H1 (cell line): Measurements from ENCODE around the gene CLCA4. TPM values are rescaled to one million over a fixed set of nuclear protein-coding genes. Genes with fewer than 3 reads are reported as not detected.

Source experiments
- CTCF ChIA-PET: fragments of 300-600 bp; sonication (Branson Sonifier 250); formaldehyde crosslinking; loops from one replicate; lab custom pipeline; 2021; ENCODE audit not compliant: partially characterized antibody; lab: Charles Lee
- POLR2A ChIA-PET: fragments of 300-600 bp; sonication (Branson Sonifier 250); formaldehyde crosslinking; loops from one replicate; lab custom pipeline; 2021; ENCODE audit warnings: inconsistent platforms; ENCODE audit not compliant: partially characterized antibody; lab: Charles Lee
- DNase-seq, 2 experiments: peaks; one replicate each; pipeline versions ENCODE4 v3.0.0 to v3.0.0-alpha.2; 2010 to 2022; ENCODE audit warnings: low spot score in 2 of 2, low read depth in 1 of 2, mixed read lengths in 1 of 2
- FAIRE-seq: peaks from 2 replicates; lab custom pipeline; 2011; peaks lifted over from hg19 to GRCh38; lab: Jason Lieb, UNC
- H2AFZ ChIP-seq: 2 replicates; pipeline ENCODE4 v1.8.1; 2012; ENCODE audit warnings: low read length, inconsistent platforms
- H2AK5ac ChIP-seq: 2 replicates; pipeline ENCODE4 v1.6.1; 2013; ENCODE audit warnings: low read depth, low read length
- H2BK120ac ChIP-seq: replicated peaks from 2 replicates; pipeline ENCODE3; 2013; ENCODE audit warnings: low read depth, low read length, inconsistent platforms
- H2BK12ac ChIP-seq: 2 replicates; pipeline ENCODE4 v1.6.1; 2013; ENCODE audit warnings: low read depth, low read length
- H2BK15ac ChIP-seq: 2 replicates; pipeline ENCODE4 v1.6.1; 2013; ENCODE audit warnings: low read length
- H2BK20ac ChIP-seq: 2 replicates; pipeline ENCODE4 v1.6.1; 2013; ENCODE audit warnings: low read length
- H2BK5ac ChIP-seq: 2 replicates; pipeline ENCODE4 v1.6.1; 2013; ENCODE audit warnings: low read depth, low read length
- H3K14ac ChIP-seq: 2 replicates; pipeline ENCODE4 v1.6.1; 2013; ENCODE audit warnings: inconsistent platforms; ENCODE audit not compliant: insufficient read length
- H3K18ac ChIP-seq: 2 replicates; pipeline ENCODE4 v1.6.1; 2013; ENCODE audit warnings: low read length; ENCODE audit errors: extremely low read depth
- H3K23ac ChIP-seq: 2 replicates; pipeline ENCODE4 v1.6.1; 2013; ENCODE audit warnings: inconsistent platforms; ENCODE audit not compliant: insufficient read length
- H3K23me2 ChIP-seq: 2 replicates; pipeline ENCODE4 v1.6.1; 2013; ENCODE audit warnings: low read depth, low read length
- H3K27ac ChIP-seq: 2 replicates; pipeline ENCODE4 v1.6.1; 2011; ENCODE audit warnings: low read depth, low read length, inconsistent platforms
- H3K27me3 ChIP-seq, 4 experiments: replicated peaks in 1 of 4; 1 replicate in 1 of 4; 2 replicates in 3 of 4; pipeline versions ENCODE4 v1.6.1 to v1.8.1; 2011 to 2013; ENCODE audit warnings: low read length in 3 of 4, mild to moderate bottlenecking in 3 of 4, inconsistent platforms in 2 of 4, mixed read lengths in 2 of 4, moderate library complexity in 1 of 4; ENCODE audit not compliant: control insufficient read depth in 3 of 4, insufficient read depth in 3 of 4; ENCODE audit errors: extremely low read depth in 1 of 4
- H3K36me3 ChIP-seq, 4 experiments: 2 replicates each; pipeline versions ENCODE4 v1.6.1 to v1.8.1; 2011 to 2013; ENCODE audit warnings: mild to moderate bottlenecking in 4 of 4, low read length in 3 of 4, moderate library complexity in 2 of 4, control low read depth in 1 of 4, inconsistent platforms in 1 of 4; ENCODE audit not compliant: insufficient read depth in 4 of 4, control insufficient read depth in 2 of 4
- H3K4ac ChIP-seq: replicated peaks from 2 replicates; pipeline ENCODE3; 2013; ENCODE audit warnings: low read length, low read depth, mixed read lengths, inconsistent platforms; ENCODE audit not compliant: insufficient read length
- H3K4me1 ChIP-seq, 4 experiments: replicated peaks in 1 of 4; 1 replicate in 1 of 4; 2 replicates in 3 of 4; pipeline versions ENCODE4 v1.6.1 to v1.8.1; 2011 to 2013; ENCODE audit warnings: low read length in 3 of 4, inconsistent platforms in 2 of 4, mixed read lengths in 1 of 4; ENCODE audit not compliant: insufficient read depth in 4 of 4, control insufficient read depth in 3 of 4
- H3K4me2 ChIP-seq, 2 experiments: 2 replicates each; pipeline versions ENCODE4 v1.6.1 to v1.8.1; 2011 to 2013; ENCODE audit warnings: low read depth in 2 of 2, low read length in 2 of 2, control low read depth in 1 of 2, inconsistent platforms in 1 of 2, mild to moderate bottlenecking in 1 of 2; ENCODE audit not compliant: insufficient read depth in 1 of 2
- H3K4me3 ChIP-seq, 4 experiments: fragments of 200-600, 300-600 bp in 1 of 4; sonication (generic), shearing (Covaris generic), sonication (Bioruptor Twin) in 1 of 4; 2 replicates each; pipeline versions ENCODE4 v1.5.1 to v1.8.1; 2011 to 2016; ENCODE audit warnings: low read length in 4 of 4, low read depth in 3 of 4, control low read depth in 2 of 4, inconsistent platforms in 2 of 4, mild to moderate bottlenecking in 2 of 4, mixed read lengths in 1 of 4, moderate library complexity in 1 of 4; ENCODE audit not compliant: insufficient read depth in 2 of 4; ENCODE audit errors: extremely low read depth in 1 of 4
- H3K56ac ChIP-seq: replicated peaks from 2 replicates; pipeline ENCODE3; 2013; ENCODE audit warnings: low read depth, mild to moderate bottlenecking, mixed read lengths, low read length, inconsistent platforms; ENCODE audit not compliant: insufficient read length
- H3K79me1 ChIP-seq: 2 replicates; pipeline ENCODE4 v1.6.1; 2013; ENCODE audit warnings: low read depth, low read length, control low read depth
- H3K79me2 ChIP-seq, 2 experiments: 2 replicates each; pipeline versions ENCODE4 v1.6.1 to v1.8.1; 2012 to 2013; ENCODE audit warnings: low read length in 2 of 2, mild to moderate bottlenecking in 2 of 2, inconsistent platforms in 1 of 2; ENCODE audit not compliant: insufficient read depth in 2 of 2, control insufficient read depth in 1 of 2
- H3K9ac ChIP-seq, 4 experiments: replicated peaks in 1 of 4; 1 replicate in 1 of 4; 2 replicates in 3 of 4; pipeline versions ENCODE4 v1.6.1 to v1.8.1; 2011 to 2013; ENCODE audit warnings: low read depth in 3 of 4, low read length in 3 of 4, control low read depth in 2 of 4, mild to moderate bottlenecking in 2 of 4, moderate library complexity in 2 of 4, inconsistent platforms in 1 of 4; ENCODE audit errors: extremely low read depth in 1 of 4
- H3K9me3 ChIP-seq, 2 experiments: 2 replicates each; pipeline versions ENCODE4 v1.6.1 to v1.8.1; 2012 to 2013; ENCODE audit warnings: mild to moderate bottlenecking in 2 of 2, moderate library complexity in 2 of 2, control low read depth in 1 of 2, inconsistent platforms in 1 of 2, low read depth in 1 of 2, low read length in 1 of 2, mixed read lengths in 1 of 2; ENCODE audit not compliant: insufficient read depth in 2 of 2
- H4K20me1 ChIP-seq, 2 experiments: replicated peaks in 1 of 2; 2 replicates each; pipeline versions ENCODE3 to v1.8.1; 2011 to 2013; ENCODE audit warnings: inconsistent platforms in 2 of 2, low read length in 2 of 2, mild to moderate bottlenecking in 1 of 2; ENCODE audit not compliant: insufficient read depth in 2 of 2, control insufficient read depth in 1 of 2
- H4K5ac ChIP-seq: 2 replicates; pipeline ENCODE4 v1.6.1; 2013; ENCODE audit warnings: low read length, low read depth, mixed read lengths, inconsistent platforms; ENCODE audit not compliant: insufficient read length
- H4K8ac ChIP-seq: 2 replicates; pipeline ENCODE4 v1.8.0; 2013; ENCODE audit warnings: mild to moderate bottlenecking, moderate library complexity, low read length, inconsistent platforms; ENCODE audit not compliant: insufficient read depth; ENCODE audit errors: extremely low read depth
- H4K91ac ChIP-seq: replicated peaks from 2 replicates; pipeline ENCODE3; 2013; ENCODE audit warnings: low read length, mixed read lengths, inconsistent platforms; ENCODE audit not compliant: insufficient read length
- BACH1 ChIP-seq: IDR thresholded peaks from 2 replicates; pipeline ENCODE4 v1.6.1; 2012; ENCODE audit warnings: low read length, improper control_type of control experiment
- CREB1 ChIP-seq: IDR thresholded peaks from 2 replicates; pipeline ENCODE4 v1.6.1; 2012; ENCODE audit warnings: inconsistent platforms
- GABPA ChIP-seq: IDR thresholded peaks from 2 replicates; pipeline ENCODE4 v1.6.1; 2011; ENCODE audit warnings: mild to moderate bottlenecking, low read length, moderate library complexity, borderline replicate concordance; ENCODE audit not compliant: insufficient read depth
- MAFK ChIP-seq: IDR thresholded peaks from 2 replicates; pipeline ENCODE4 v1.6.1; 2012; ENCODE audit warnings: low read depth, mild to moderate bottlenecking, improper control_type of control experiment, low read length
- RAD21 ChIP-seq, 2 experiments: IDR thresholded peaks in 1 of 2; conservative IDR thresholded peaks in 1 of 2; 2 replicates each; pipeline ENCODE4 v1.6.1; 2011; ENCODE audit warnings: low read depth in 2 of 2, low read length in 2 of 2, improper control_type of control experiment in 1 of 2, inconsistent platforms in 1 of 2, mild to moderate bottlenecking in 1 of 2, moderate library complexity in 1 of 2
- RFX5 ChIP-seq: IDR thresholded peaks from 2 replicates; pipeline ENCODE4 v1.6.1; 2011; ENCODE audit warnings: low read depth, low read length, improper control_type of control experiment, borderline replicate concordance
- SIRT6 ChIP-seq: IDR thresholded peaks from one replicate; pipeline ENCODE4 v1.7.1; 2012; ENCODE audit warnings: low read length, inconsistent platforms
- SP2 ChIP-seq: IDR thresholded peaks from 2 replicates; pipeline ENCODE4 v1.6.1; 2012; ENCODE audit warnings: mild to moderate bottlenecking, low read length, inconsistent platforms
- TAF7 ChIP-seq: optimal IDR thresholded peaks from 2 replicates; pipeline ENCODE3; 2011; ENCODE audit warnings: low read depth, mild to moderate bottlenecking, inconsistent platforms, low read length, moderate library complexity, borderline replicate concordance
- WGBS, 2 experiments: shearing (Covaris generic) in 1 of 2; methylation state at CpG; one replicate each; pipeline versions ENCODE4 v1.1.6 to v1.1.7; 2013 to 2015; ENCODE audit warnings: low lambda C conversion rate in 2 of 2, mixed read lengths in 2 of 2, inconsistent platforms in 1 of 2, low coverage in 1 of 2, missing lambda C conversion rate in 1 of 2; ENCODE audit not compliant: insufficient replicate concordance in 2 of 2, insufficient coverage in 1 of 2, insufficient read length in 1 of 2; ENCODE audit errors: extremely low coverage in 1 of 2, missing lambda C conversion rate in 1 of 2; 5-methylcytosine and 5-hydroxymethylcytosine counted together
- polyA plus RNA-seq, 7 experiments: library from polyadenylated mRNA; depleted of rRNA in 3 of 7; stranded (reverse) in 5 of 7; unstranded in 2 of 7; fragments of >200 nt in 5 of 7; fragments of 200-250 nt in 2 of 7; gene quantifications; 1 replicate in 5 of 7; 2 replicates in 1 of 7; 4 replicates in 1 of 7; pipeline versions ENCODE4 v1.2.1 to v1.2.3, GENCODE V29; 2011 to 2013; ENCODE audit warnings: missing spikeins in 2 of 7, mixed read lengths in 2 of 7
- total RNA-seq: library from RNA; stranded (reverse); fragmentation: NEBNext Ultra II Directional; extraction: Animal tissue kit (Norgen Biotek cat#: 25700); gene quantifications from 2 replicates; pipeline ENCODE4 v1.2.1, GENCODE V29; 2021
- TF ChIP-seq, protein P1 (sequence below): IDR thresholded peaks from 2 replicates; pipeline ENCODE4 v1.6.1; 2012; ENCODE audit warnings: low read length, inconsistent platforms
- TF ChIP-seq, protein P2 (sequence below): IDR thresholded peaks from 2 replicates; pipeline ENCODE4 v1.6.1; 2012; ENCODE audit warnings: inconsistent platforms

The CLCA4 gene
- total and polyA plus RNA-seq, 2 of the 8 experiments (the other 6 are each of a cell fraction or from before 2014, with no cell fraction given), result not detected

DNA sequence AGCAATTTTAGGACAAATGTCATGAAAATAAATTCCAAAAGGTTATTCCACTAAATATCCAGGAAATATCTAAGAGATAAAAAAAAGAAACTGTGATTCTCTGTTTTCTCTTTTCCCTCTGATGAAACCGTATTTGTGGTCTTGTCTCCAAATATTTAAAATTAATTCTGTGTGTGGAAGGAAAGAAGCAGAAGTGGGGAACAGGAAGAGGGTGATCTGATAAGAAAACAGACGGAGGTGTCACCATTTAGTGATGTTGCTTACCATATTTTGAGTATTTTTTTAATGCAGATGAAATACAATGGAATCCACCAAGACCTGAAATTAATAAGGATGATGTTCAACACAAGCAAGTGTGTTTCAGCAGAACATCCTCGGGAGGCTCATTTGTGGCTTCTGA lies 48.6 kb upstream of the CLCA4 start:
- Histone ChIP-seq H3K4me2 (no peak overlapping the region), H3K18ac (no peak overlapping the region), H2BK15ac (no peak overlapping the region), H3K79me1 (no peaks in the 10 kb centered on the region), H3K23ac (no peak overlapping the region), H4K8ac (no peak overlapping the region), H2BK5ac (no peak overlapping the region), H3K36me3 (no peaks in the 10 kb centered on the region), H4K20me1 (no peaks in the 10 kb centered on the region), H3K4me1 (peaks cover 1 to 11% (median 5%) of the 10 kb centered on the region in 4 experiments), H2BK20ac (no peak overlapping the region), H3K23me2 (no peaks in the 10 kb centered on the region), H3K4me3 (no peak overlapping the region), H3K56ac (no peak overlapping the region), H3K79me2 (no peaks in the 10 kb centered on the region), H3K4ac (no peak overlapping the region), H2BK120ac (no peak overlapping the region), H2AK5ac (no peak overlapping the region), H2BK12ac (no peak overlapping the region), H2AFZ (no peak overlapping the region), H3K27me3 (no peaks in the 10 kb centered on the region), H4K91ac (no peak overlapping the region), H3K14ac (no peak overlapping the region), H4K5ac (no peak overlapping the region), H3K9ac (no peak overlapping the region), H3K9me3 (peaks cover 0 to 7% of the 10 kb centered on the region in 2 experiments; a peak in 2 of 4 replicates), H3K27ac (no peak overlapping the region)
- POLR2A ChIA-PET, result no interaction called here
- FAIRE-seq (no peak), DNase-seq (no peak)
- WGBS, 2 experiments, result 79% methylated on average over 3 of the region's 3 CpGs; no CpG with 5 or more reads in 1 of the 2 experiments
- CTCF ChIA-PET, result interaction anchor here (0.6 to 3.4 kb wide), 11 partner anchors 14 to 804 kb away, joined by 3 to 45 read pairs (median 6); no protein-coding TSS in a partner anchor
- TF ChIP-seq, protein P1, sequence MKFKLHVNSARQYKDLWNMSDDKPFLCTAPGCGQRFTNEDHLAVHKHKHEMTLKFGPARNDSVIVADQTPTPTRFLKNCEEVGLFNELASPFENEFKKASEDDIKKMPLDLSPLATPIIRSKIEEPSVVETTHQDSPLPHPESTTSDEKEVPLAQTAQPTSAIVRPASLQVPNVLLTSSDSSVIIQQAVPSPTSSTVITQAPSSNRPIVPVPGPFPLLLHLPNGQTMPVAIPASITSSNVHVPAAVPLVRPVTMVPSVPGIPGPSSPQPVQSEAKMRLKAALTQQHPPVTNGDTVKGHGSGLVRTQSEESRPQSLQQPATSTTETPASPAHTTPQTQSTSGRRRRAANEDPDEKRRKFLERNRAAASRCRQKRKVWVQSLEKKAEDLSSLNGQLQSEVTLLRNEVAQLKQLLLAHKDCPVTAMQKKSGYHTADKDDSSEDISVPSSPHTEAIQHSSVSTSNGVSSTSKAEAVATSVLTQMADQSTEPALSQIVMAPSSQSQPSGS, result no peak
- TF ChIP-seq RAD21 (IDR thresholded peaks at IDR 0.05 in 1 of 2, conservative IDR thresholded peaks at IDR 0.05 in 1 of 2; ENCODE audit: low read depth in 2 of 2, low read length in 2 of 2) (no peak), RFX5 (no peak), SP2 (no peak), SIRT6 (no peak), BACH1 (no peak), TAF7 (no peak), MAFK (no peak), GABPA (no peak), CREB1 (no peak)
- TF ChIP-seq, protein P2, sequence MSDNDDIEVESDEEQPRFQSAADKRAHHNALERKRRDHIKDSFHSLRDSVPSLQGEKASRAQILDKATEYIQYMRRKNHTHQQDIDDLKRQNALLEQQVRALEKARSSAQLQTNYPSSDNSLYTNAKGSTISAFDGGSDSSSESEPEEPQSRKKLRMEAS, result no peak
